ENCODE results near the gene NTMT1. TPM values are rescaled to one million over a fixed set of nuclear protein-coding genes. Genes with fewer than 3 reads are reported as not detected.
A peak's percentile ranks its signal among the peaks of the same experiment; 100 is the strongest.
"Not testable (repeated sequence)": the region's sequence is repeated elsewhere in the genome, so short reads cannot be mapped to it uniquely, and the experiment has no call there.

The NTMT1 gene, protein sequence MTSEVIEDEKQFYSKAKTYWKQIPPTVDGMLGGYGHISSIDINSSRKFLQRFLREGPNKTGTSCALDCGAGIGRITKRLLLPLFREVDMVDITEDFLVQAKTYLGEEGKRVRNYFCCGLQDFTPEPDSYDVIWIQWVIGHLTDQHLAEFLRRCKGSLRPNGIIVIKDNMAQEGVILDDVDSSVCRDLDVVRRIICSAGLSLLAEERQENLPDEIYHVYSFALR
- 68.4 TPM for polyA plus RNA-seq (2012; ENCODE audit: insufficient read depth, insufficient read length)

DNA sequence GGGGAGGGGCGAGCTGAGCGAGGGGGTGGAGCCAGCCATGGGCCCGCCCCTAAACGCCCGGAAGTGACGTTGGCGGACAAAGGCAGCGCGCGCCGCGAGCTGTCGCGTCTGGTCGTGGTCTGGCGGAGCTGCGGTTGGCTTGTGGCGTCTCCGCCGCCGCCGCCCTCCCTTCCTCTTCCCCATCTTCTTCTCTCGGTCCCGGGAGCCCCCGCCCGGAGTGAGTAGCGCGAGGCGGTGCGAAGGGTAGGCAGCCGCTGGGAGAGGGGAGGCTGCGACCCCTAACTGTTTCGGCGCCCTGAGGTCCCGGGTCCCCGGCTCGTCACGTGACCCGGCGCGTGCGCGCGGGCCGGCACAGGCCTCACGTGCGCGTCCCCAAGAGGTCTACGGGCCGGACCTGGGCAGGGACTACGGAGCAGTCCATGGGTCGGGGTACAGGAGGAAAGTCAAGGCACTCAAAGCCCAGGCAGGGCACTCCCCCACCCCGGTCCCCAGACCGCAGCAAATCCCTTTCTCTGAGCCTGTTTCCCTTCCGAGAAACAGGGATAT lies at the start of gene NTMT1:
Gene NTMT1 (plus strand): TSS at position 85 of the 546 bp plus-strand sequence. CDS start 6,541 bp downstream, outside the sequence.
- H3K4me3 ChIP-seq (ENCODE audit: low read length), result peak within 1 kb of the TSS; percentile 94
- peak; percentile 75 for DNase-seq (ENCODE audit: low read depth, low spot score)

DNA sequence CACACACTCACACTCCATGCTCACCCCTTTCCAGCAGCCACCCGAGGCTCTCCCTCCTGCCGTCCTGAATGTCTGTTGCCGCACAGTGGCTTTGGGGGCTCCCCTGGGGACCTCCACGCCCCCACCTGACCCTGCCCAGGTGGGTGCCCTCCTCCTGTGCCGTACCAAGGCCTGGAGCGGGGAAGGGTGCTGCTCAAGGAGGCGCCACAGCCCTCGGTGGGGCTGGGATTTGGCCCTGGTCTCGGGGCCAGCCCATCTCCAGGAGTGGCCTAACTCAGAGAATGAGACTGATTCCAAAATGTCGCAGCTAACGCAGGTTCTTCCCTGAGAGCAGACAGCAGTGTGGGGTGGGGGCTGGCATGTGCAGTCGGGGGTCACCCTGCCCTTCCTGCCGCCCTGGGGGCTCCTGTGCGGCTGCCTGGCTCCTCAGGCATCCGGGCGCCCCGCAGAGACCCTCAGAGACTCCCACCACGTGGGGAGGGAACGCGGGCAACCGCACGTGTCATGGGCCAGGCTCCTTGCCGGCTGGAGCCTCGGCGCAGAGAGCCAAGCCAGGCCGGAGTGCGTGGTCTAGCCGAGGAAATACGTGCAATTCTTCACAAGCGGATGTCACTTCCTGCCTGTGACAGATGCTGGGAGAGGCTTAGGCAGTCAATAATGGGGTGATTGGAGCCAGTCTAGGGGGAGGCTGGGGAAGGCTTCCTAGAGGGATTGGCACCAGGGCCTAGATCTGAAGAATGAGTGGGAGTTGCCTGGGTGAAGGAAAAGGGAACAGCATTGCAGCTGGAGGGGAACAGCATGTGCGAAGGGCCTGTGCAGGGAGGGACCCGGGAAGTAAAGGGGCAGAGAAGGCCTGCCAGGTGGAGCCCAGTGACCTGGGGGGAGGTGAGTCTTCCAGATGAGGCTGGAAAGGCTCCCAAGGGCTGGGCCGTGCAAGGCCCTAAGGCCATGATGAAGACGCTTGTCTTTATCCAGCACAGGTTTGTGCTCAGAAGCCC lies 49.1 kb upstream of the NTMT1 start:
- H3K4me3 ChIP-seq (ENCODE audit: low read length), result no peak overlapping the region
- DNase-seq (ENCODE audit: low read depth, low spot score), result no peak

DNA sequence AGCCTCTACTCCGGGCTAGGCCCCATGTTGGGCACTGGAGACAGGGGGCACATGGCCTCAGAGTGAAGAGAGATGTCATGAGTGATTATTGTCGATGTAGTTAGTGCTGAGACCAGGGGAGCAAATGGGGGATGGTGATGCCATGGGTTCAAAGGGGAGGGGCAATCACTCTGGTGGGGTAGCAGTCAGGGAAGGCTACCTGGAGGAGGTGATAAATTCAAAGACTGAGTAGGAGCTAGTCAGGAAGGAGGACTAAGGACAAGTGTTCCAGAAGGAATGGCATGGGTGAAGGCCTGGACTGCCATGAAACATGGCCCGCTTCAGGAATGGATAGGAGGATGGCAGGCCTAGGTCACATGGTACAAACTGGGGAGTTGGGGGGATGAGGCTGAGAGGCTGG lies 46.7 kb upstream of the NTMT1 start:
- DNase-seq (ENCODE audit: low read depth, low spot score), result no peak
- no peak overlapping the region for H3K4me3 ChIP-seq (ENCODE audit: low read length)

DNA sequence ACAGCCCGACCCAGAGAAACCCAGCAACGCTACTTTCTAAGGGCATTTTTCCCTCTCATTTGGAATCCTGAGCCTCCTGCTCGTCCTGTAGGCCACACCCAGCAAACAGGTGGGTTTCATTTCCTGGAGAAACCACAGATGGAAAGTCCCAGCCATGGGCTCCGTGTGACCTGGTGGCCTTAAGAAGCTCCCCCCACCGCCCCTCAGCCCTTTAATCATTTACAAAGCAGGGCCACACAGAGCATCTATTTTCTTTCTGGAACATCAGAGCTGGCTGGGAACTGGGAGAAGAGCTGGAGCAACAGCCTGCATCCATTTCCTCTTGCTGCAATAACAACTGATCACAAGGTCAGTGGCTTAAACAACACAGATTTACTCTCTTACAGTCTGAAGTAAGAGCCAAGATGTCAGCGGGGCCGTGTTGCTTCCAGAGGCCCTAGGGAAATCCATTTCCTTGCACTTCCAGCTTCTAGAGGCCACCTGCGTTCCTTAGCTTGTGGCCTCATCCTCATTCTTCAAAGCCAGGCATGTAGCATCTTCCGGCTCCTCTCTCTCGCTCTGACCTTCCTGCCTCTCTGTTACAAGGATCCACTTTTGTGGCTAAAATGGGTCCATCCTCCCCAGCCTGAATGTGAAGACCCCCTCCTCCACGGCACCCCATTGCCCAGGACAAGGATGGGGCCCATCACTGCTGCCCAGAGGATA lies 45.6 kb upstream of the NTMT1 start:
- DNase-seq (ENCODE audit: low read depth, low spot score), result no peak
- H3K4me3 ChIP-seq (ENCODE audit: low read length), result no peak overlapping the region

DNA sequence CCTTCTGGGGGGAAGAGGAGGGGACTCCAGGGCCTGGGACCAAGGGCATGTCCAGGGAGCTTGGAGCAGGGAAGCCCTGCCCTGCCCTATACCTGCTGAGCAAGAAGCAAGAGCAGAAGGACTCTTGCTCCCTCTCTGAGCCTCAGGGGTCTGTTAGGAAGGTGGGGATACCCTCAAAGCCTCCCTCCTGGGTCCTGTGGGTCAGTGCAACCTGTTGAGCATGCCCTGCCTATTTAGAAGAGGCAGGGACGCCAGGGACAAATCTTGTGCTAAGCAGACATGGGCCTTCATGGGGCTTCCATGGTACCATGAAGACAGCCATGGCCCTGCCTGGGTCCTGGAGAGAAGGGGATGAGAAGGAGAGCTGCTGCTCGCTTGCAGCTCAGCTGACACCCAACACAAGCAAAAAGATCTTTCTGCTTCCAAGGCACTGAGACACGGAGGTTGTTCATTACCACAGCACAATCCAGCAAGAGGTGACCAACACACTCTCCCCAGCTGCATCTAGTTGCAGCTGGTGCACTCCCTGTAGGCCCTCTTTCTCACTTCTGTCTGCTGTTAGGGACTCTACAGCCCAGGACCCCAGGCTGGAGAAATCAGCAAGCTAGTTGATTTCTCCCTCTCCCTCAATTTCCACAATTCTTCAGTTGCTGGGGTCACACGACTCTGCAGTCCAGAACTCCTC lies 44.3 kb upstream of the NTMT1 start:
- H3K4me3 ChIP-seq (ENCODE audit: low read length), result no peak overlapping the region

DNA sequence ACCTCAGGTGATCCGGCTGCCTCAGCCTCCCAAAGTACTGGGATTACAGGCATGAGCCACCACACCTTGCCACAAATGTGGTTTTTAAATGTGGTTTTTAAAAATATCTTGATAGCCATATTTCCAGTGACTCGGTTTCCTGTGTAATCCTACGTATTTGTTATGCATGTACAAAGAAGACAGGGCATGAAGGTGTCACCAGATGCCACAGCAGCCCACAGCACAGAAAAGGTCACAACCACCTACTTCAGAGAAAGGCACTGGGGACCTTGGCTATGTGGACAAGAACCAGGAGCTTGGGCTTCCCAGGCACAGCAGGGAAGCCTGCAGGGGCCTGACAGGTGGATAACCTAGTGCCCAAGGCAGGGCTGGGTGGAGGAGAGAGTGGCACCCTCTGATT lies 43.1 kb upstream of the NTMT1 start:
- DNase-seq (ENCODE audit: low read depth, low spot score), result no peak
- H3K4me3 ChIP-seq (ENCODE audit: low read length), result no peak overlapping the region

More for the DNA sequence above, 44.3 kb upstream of the NTMT1 start:
- no peak for DNase-seq (ENCODE audit: low read depth, low spot score)

DNA sequence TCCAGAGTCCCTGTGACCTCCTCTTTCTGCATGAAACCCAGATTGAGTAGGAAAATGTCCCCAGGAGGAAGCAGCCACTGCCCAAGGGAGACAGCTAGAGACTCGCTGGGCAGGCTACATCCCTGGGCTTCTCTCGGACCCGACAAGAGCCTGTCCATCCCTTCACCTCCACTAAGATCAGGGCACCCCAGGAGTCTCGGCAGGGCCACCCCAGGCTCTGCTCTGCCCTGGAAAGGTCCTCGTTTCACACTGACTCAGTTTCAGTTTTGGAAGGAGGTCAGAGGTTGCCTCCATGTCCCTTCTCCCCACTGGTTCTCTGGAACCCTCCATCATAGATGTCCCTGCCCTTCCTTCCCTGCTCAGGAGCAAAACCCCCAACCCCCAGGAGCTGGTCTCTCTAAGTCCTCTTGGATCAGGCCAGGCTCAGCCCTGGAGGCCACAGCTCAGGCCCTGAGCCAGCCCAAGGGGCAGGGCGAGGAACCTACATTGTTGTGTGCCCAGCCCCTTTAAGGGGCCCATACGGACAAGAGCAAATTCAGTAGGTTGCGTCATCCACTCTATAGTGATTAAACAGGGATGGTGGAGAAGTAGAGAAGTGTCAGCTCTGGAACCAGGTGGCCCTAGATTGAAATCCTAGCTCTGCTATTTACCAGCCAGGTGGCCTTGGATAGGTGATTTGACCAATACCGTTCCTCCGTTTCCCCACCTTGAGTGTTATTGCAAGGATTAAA lies 42.5 kb upstream of the NTMT1 start:
- no peak for DNase-seq (ENCODE audit: low read depth, low spot score)

DNA sequence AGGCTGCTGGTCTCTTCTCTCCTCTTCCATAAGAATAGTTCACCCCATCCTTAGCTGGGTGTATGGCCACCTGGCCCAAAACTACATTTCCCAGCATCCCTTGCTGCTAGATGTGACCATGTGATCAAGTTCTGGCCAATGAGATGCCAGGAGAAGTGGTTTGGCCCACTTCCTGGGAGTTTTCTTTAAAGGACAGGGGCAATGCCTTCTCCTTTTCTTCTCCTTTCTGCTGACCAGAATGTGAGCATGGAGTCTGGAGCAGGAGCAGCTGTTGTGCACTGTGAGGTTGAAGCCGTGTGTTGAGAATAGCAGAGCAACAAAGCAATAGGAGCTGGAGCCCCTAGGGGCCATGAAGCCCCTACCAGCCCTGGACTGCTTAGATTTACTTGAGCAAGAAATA lies 41.8 kb upstream of the NTMT1 start:
- peak; percentile 78 for DNase-seq (ENCODE audit: low read depth, low spot score)
- H3K4me3 ChIP-seq (ENCODE audit: low read length), result no peak overlapping the region

More for the DNA sequence above, 42.5 kb upstream of the NTMT1 start:
- H3K4me3 ChIP-seq (ENCODE audit: low read length), result no peak overlapping the region

DNA sequence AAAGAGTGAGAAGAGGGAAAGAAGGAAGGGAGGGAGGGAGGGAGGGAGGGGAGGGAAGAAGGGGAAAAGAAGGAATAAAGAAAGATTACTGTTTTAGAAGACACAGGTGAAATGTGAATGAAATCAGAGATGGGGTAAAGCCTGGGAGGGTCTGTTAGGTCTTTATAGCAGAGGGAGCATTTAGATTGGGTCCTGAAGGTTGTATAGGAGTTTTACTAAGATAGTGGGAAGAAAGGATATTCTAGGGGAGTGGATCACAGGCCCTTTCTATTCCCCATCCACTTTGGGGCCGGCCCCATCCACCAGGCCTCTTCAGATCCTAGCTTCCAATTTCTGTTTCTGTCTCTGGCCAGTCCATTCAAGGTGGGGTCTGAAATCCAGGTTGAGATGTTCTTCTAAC lies 40.6 kb upstream of the NTMT1 start:
- no peak for DNase-seq (ENCODE audit: low read depth, low spot score)
- H3K4me3 ChIP-seq (ENCODE audit: low read length), result no peak overlapping the region

DNA sequence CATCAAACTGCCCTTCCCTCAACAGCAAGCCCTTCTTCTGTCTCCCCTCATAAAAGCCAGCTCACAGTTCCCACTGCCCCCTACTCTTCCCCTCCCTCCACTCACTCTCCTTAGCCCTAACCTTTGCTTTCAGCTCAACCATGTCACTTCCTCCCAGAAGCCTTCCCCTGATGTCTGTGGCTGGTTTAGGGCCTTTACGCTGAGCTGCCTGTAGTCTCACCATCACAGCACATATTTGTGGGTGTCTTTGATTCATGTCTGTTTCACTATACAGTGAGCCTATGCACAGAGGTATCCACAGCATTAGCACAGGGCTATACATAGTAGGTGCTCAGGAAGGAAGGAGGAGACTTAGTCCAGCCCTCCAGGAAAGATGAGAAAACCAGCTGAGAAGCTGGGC lies 39.7 kb upstream of the NTMT1 start:
- H3K4me3 ChIP-seq (ENCODE audit: low read length), result no peak overlapping the region
- peak; percentile 52 for DNase-seq (ENCODE audit: low read depth, low spot score)

DNA sequence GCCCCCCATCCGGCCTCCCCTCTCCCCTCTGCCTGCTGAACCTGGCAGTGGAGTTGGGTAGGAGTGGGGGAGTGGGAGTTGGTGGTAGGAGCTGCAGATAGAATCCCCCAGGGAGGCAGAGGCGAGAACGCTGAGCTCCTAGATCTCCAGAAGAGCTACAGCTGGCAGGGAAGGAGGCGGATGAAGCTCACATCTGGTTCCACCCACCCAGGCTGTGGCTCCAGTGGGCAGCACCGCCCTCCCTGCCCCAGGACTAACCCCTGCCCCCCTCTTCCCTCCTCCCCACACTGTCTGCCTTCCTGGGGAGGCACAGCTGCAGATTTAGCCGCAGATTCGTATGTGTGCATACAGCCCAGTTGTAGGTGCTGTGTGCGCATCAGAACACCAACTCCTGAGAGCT lies 39.3 kb upstream of the NTMT1 start:
- peak; percentile 65 for DNase-seq (ENCODE audit: low read depth, low spot score)

DNA sequence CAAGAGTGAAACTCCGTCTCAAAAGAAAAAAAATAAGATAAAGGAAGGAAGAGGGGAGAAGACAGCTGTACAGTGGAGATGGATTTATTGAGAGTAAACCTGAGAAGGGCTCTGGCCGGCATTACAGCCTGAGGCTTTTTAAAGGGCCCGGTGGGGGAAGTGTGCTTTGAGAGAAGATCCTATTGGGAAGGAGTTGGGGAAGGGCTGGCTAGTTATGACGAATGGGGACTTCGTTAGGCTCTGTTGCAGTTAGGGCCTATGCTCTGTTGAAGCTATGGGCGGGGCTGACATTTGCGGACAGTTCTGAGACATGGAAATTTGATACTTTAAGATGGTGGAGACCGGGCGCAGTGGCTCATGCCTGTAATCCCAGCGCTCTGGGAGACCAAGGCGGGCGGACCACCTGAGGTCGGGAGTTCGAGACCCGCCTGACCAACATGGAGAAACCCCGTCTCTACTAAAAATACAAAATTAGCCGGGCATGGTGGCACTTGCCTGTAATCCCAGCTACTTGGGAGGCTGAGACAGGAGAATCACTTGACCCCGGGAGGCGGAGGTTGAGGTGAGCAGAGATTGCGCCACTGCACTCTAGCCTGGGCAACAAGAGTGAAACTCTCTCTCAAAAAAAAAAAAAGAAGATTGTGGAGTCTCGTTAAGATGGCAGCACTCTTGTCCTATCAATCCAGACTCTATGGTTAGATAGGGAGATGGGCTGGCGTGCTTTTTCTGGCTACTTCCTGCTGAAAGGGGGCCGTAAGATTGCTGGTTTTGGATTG lies 38.3 kb upstream of the NTMT1 start:
- no peak for DNase-seq (ENCODE audit: low read depth, low spot score)
- no peak overlapping the region for H3K4me3 ChIP-seq (ENCODE audit: low read length)

More for the DNA sequence above, 39.3 kb upstream of the NTMT1 start:
- no peak overlapping the region for H3K4me3 ChIP-seq (ENCODE audit: low read length)

DNA sequence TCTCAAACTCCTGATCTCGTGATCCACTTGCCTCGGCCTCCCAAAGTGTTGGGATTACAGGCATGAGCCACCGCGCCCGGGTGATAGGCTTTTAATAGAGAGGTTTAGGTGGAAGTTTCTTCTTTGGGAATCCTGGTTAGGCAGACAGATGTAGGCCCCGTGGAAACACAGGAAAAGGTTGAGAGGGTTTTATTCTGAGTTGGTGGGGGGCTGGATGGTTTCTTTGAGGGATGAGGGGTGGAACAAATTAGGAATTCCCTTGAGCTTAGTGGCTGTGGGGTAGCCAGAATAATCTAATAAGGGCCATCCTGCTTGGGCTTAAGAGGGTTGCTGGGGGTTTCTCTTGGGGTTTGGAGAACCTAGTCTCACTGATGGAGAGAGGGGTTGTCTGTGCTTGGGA lies 35.5 kb upstream of the NTMT1 start:
- DNase-seq (ENCODE audit: low read depth, low spot score), result no peak

DNA sequence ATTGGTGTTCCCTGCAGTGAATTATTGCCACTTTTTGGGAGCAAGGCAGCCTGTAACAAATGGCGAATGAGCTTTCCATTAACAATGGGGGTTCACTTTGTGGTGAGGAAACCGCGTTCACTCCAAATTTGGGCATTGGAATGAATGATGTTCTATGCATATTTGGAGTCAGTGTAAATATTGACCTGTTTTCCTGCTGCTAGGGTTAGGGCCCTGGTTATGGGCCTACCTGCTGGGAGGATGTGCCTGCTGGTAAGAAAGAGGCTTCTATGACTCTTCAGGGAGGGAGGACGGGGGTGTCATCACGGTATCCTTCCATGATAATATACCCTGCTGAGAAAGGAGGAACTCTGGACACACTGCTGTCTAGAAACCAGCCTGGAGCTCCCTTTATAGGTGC lies 34.0 kb upstream of the NTMT1 start:
- no peak for DNase-seq (ENCODE audit: low read depth, low spot score)
- H3K4me3 ChIP-seq (ENCODE audit: low read length), result no peak overlapping the region

More for the DNA sequence above, 35.5 kb upstream of the NTMT1 start:
- no peak overlapping the region for H3K4me3 ChIP-seq (ENCODE audit: low read length)

DNA sequence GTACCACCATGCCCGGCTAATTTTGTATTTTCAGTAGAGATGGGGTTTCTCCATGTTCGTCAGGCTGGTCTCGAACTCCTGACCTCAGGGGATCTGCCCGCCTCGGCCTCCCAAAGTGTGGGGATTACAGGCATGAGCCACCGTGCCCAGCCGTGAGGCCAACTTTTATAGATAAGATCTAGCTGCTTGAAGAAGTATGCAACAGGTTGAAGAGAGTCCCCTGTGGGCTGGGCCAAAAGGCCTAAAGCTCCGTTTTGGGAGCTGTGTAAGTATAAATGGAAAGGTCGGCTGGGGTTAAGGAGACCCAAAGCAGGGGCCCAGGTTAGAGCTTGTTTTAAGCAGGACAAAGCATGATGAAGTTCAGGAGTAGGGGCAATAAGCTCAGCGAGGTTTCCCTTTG lies 33.2 kb upstream of the NTMT1 start:
- not testable (repeated sequence) for DNase-seq (ENCODE audit: low read depth, low spot score); H3K4me3 ChIP-seq (ENCODE audit: low read length)

DNA sequence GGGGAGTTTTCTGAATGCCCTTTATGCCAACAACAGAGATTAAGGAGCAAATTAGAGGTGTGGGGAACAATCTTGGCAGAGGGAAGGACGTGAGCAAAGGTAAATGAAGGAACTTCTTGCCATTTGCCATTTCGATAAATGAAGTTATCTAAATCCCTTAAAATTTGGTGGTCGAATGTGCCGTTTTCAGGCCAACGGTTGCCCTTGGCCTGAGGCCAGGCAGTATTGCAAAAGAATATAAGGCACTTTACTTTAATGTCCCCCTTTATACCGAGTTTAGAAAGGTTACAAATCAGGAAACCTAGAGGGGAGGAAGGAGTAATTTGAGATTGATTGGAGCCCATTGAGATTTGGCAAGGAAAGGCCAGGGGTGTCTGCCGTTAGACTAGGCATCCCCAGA lies 31.3 kb upstream of the NTMT1 start:
- no peak overlapping the region for H3K4me3 ChIP-seq (ENCODE audit: low read length)
- no peak for DNase-seq (ENCODE audit: low read depth, low spot score)

DNA sequence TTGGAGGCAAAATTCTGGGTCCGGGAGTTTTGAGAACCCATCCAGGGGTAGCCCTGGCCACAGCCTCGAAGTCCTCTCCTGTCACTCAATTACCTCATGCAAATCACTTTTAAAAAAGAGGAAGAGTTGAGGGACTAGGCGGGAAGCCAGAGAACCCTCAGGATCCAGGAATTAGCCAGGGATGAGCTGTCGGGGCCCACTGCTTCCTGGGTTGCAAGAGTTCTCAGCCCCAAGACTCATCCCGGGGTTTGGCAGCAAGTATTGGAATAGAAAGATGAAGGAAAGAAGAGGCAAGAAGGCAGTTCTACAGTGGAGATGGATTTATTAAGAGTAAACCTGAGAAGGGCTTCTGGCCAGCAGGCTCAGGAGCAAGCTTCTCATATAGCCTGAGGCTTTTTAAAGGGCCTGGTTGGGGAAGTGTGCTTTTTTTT lies 30.6 kb upstream of the NTMT1 start:
- DNase-seq (ENCODE audit: low read depth, low spot score), result no peak
- no peak overlapping the region for H3K4me3 ChIP-seq (ENCODE audit: low read length)

Measured in Jurkat, Clone E6-1 (cell line).